H9 (cell line): ENCODE results near the gene CD93. TPM values are rescaled to one million over a fixed set of nuclear protein-coding genes. Genes with fewer than 3 reads are reported as not detected.

Experiments
- DNase-seq: peaks from one replicate; pipeline ENCODE4 v3.0.0-alpha.2; 2017
- H2AFZ ChIP-seq: one replicate; pipeline ENCODE4 v1.6.1; 2013; ENCODE audit warnings: mild to moderate bottlenecking, low read length, control low read depth, moderate library complexity
- H2AK5ac ChIP-seq: 2 replicates; pipeline ENCODE4 v1.6.1; 2013; ENCODE audit warnings: low read length, control low read depth, mixed read lengths; ENCODE audit not compliant: insufficient read length
- H2BK120ac ChIP-seq: one replicate; pipeline ENCODE4 v1.6.1; 2013; ENCODE audit warnings: low read depth, mild to moderate bottlenecking, low read length, control low read depth, inconsistent platforms; ENCODE audit not compliant: poor library complexity, severe bottlenecking
- H2BK12ac ChIP-seq: 2 replicates; pipeline ENCODE4 v1.6.1; 2013; ENCODE audit warnings: low read length, control low read depth, mixed read lengths, low read depth; ENCODE audit not compliant: insufficient read length
- H2BK15ac ChIP-seq: 2 replicates; pipeline ENCODE4 v1.6.1; 2013; ENCODE audit warnings: low read depth, low read length, control low read depth
- H2BK20ac ChIP-seq: one replicate; pipeline ENCODE4 v1.6.1; 2013; ENCODE audit warnings: low read depth, mild to moderate bottlenecking, low read length, control low read depth, inconsistent platforms; ENCODE audit not compliant: poor library complexity, severe bottlenecking
- H2BK5ac ChIP-seq: 2 replicates; pipeline ENCODE4 v1.6.1; 2013; ENCODE audit warnings: low read length, control low read depth, mixed read lengths; ENCODE audit not compliant: insufficient read length
- H3K14ac ChIP-seq: 2 replicates; pipeline ENCODE4 v1.6.1; 2013; ENCODE audit warnings: low read length, control low read depth; ENCODE audit not compliant: insufficient read depth
- H3K18ac ChIP-seq: 2 replicates; pipeline ENCODE4 v1.6.1; 2013; ENCODE audit warnings: low read depth, mild to moderate bottlenecking, mixed read lengths, low read length, control low read depth; ENCODE audit not compliant: insufficient read length
- H3K23ac ChIP-seq: 2 replicates; pipeline ENCODE4 v1.6.1; 2013; ENCODE audit warnings: low read length, control low read depth, mixed read lengths, low read depth; ENCODE audit not compliant: insufficient read length
- H3K23me2 ChIP-seq: 2 replicates; pipeline ENCODE4 v1.6.1; 2013; ENCODE audit warnings: low read depth, mild to moderate bottlenecking, mixed read lengths, low read length, control low read depth; ENCODE audit not compliant: insufficient read length, poor library complexity, severe bottlenecking
- H3K27ac ChIP-seq: 2 replicates; pipeline ENCODE4 v1.5.1; 2013; ENCODE audit warnings: low read length, control low read depth, mixed read lengths, low read depth; ENCODE audit not compliant: insufficient read length
- H3K27me3 ChIP-seq: 2 replicates; pipeline ENCODE4 v1.6.1; 2013; ENCODE audit warnings: low read length, control low read depth, inconsistent platforms; ENCODE audit not compliant: insufficient read depth
- H3K4ac ChIP-seq: 2 replicates; pipeline ENCODE4 v1.6.1; 2013; ENCODE audit warnings: low read depth, mild to moderate bottlenecking, control low read depth, inconsistent platforms, low read length, moderate library complexity
- H3K4me1 ChIP-seq: 2 replicates; pipeline ENCODE4 v1.6.1; 2013; ENCODE audit warnings: low read length, control low read depth, inconsistent platforms; ENCODE audit not compliant: insufficient read depth
- H3K4me2 ChIP-seq: 2 replicates; pipeline ENCODE4 v1.6.1; 2013; ENCODE audit warnings: low read length, control low read depth, mixed read lengths; ENCODE audit not compliant: insufficient read length, insufficient read depth
- H3K56ac ChIP-seq: 2 replicates; pipeline ENCODE4 v1.6.1; 2013; ENCODE audit warnings: low read depth, mild to moderate bottlenecking, mixed read lengths, low read length, control low read depth; ENCODE audit not compliant: insufficient read length
- H3K79me1 ChIP-seq: 2 replicates; pipeline ENCODE4 v1.6.1; 2013; ENCODE audit warnings: low read depth, mild to moderate bottlenecking, moderate library complexity, low read length, control low read depth, inconsistent platforms; ENCODE audit not compliant: insufficient read depth, poor library complexity, severe bottlenecking
- H3K79me2 ChIP-seq: 2 replicates; pipeline ENCODE4 v1.6.1; 2013; ENCODE audit warnings: low read length, control low read depth, inconsistent platforms; ENCODE audit not compliant: insufficient read depth
- H3K9ac ChIP-seq: 2 replicates; pipeline ENCODE4 v1.6.1; 2013; ENCODE audit warnings: low read length, control low read depth, mixed read lengths; ENCODE audit not compliant: insufficient read length; ENCODE audit errors: extremely low read depth
- H3K9me3 ChIP-seq: one replicate; pipeline ENCODE4 v1.6.1; 2013; ENCODE audit warnings: low read depth, low read length, inconsistent platforms; ENCODE audit not compliant: control insufficient read depth
- H3T11ph ChIP-seq: one replicate; pipeline ENCODE4 v1.6.1; 2013; ENCODE audit warnings: mild to moderate bottlenecking, low read length, control low read depth, inconsistent platforms
- H4K20me1 ChIP-seq: one replicate; pipeline ENCODE4 v1.6.1; 2013; ENCODE audit not compliant: control insufficient read depth, insufficient read length, insufficient read depth
- H4K5ac ChIP-seq: 2 replicates; pipeline ENCODE4 v1.6.1; 2013; ENCODE audit warnings: low read depth, mild to moderate bottlenecking, mixed read lengths, low read length, control low read depth; ENCODE audit not compliant: insufficient read length
- H4K8ac ChIP-seq: replicated peaks from 2 replicates; pipeline ENCODE4 v1.6.1; 2013; ENCODE audit warnings: low read length, control low read depth, mixed read lengths, low read depth; ENCODE audit not compliant: insufficient read length
- H4K91ac ChIP-seq: 2 replicates; pipeline ENCODE4 v1.6.1; 2013; ENCODE audit warnings: low read depth, mild to moderate bottlenecking, moderate library complexity, mixed read lengths, low read length, control low read depth; ENCODE audit not compliant: insufficient read length
- H3K27ac Mint-ChIP-seq, 3 experiments: 2 replicates in 2 of 3; 3 replicates in 1 of 3; pipeline ENCODE4 v1.8.0; 2020 to 2021; ENCODE audit warnings: mixed read lengths in 3 of 3, mild to moderate bottlenecking in 1 of 3, moderate library complexity in 1 of 3
- H3K27me3 Mint-ChIP-seq: 2 replicates; pipeline ENCODE4 v1.8.0; 2021; ENCODE audit warnings: low read depth, mild to moderate bottlenecking, moderate library complexity, mixed read lengths
- H3K36me3 Mint-ChIP-seq, 3 experiments: 2 replicates in 2 of 3; 3 replicates in 1 of 3; pipeline ENCODE4 v1.8.0; 2020 to 2021; ENCODE audit warnings: low read depth in 3 of 3, mixed read lengths in 3 of 3; ENCODE audit not compliant: insufficient read depth in 1 of 3
- H3K4me1 Mint-ChIP-seq, 2 experiments: 2 replicates each; pipeline ENCODE4 v1.8.0; 2020; ENCODE audit warnings: mixed read lengths in 2 of 2
- H3K4me3 Mint-ChIP-seq, 2 experiments: 2 replicates in 1 of 2; 3 replicates in 1 of 2; pipeline ENCODE4 v1.8.0; 2020 to 2021; ENCODE audit warnings: mild to moderate bottlenecking in 2 of 2, mixed read lengths in 2 of 2, moderate library complexity in 1 of 2
- H3K9me3 Mint-ChIP-seq, 2 experiments: 2 replicates in 1 of 2; 3 replicates in 1 of 2; pipeline ENCODE4 v1.8.0; 2020; ENCODE audit warnings: mild to moderate bottlenecking in 2 of 2, mixed read lengths in 2 of 2, moderate library complexity in 1 of 2
- WGBS: extraction: QIAGEN DNeasy Blood & Tissue Kit; methylation state at CpG from one replicate; pipeline ENCODE4 v1.1.7; 2013; ENCODE audit warnings: missing lambda C conversion rate, low lambda C conversion rate, mixed read lengths; ENCODE audit not compliant: insufficient read length; ENCODE audit errors: extremely low coverage; 5-methylcytosine and 5-hydroxymethylcytosine counted together
- total RNA-seq: library from RNA; stranded (reverse); gene quantifications from 2 replicates; pipeline ENCODE4 v1.2.1, GENCODE V29; 2021
- TF ChIP-seq, protein P1 (sequence below): fragments of 200-600 bp; sonication (generic); conservative IDR thresholded peaks from 3 replicates; pipeline ENCODE4 v1.8.0; 2021; ENCODE audit warnings: antibody characterized with exemption, mild to moderate bottlenecking

CD93 gene
- total RNA-seq, 1 experiment from 2014 or later = not detected

GRCh38 chr20:23103284-23104018 is 17.3 kb upstream of the CD93 start:
- H3K4me1 Mint-ChIP-seq = peaks cover 8 to 9% of the 10 kb centered on the region in 2 experiments; a peak in 3 of 4 replicates
- no peak overlapping the region for H3K4me3 Mint-ChIP-seq

More at GRCh38 chr20:23103284-23104018, 17.3 kb upstream of the CD93 start:
- Histone ChIP-seq H3K27ac (no peak overlapping the region), H2BK20ac (no peak overlapping the region), H3K14ac (no peak overlapping the region), H2BK15ac (no peak overlapping the region), H2BK5ac (no peak overlapping the region), H4K5ac (no peak overlapping the region), H3K9me3 (no peaks in the 10 kb centered on the region), H3K56ac (no peak overlapping the region), H3K4me1 (no peaks in the 10 kb centered on the region), H3K9ac (no peak overlapping the region), H3K4ac (no peak overlapping the region), H2AK5ac (no peak overlapping the region), H3K23ac (no peak overlapping the region), H4K91ac (no peak overlapping the region), H3K18ac (no peak overlapping the region), H3T11ph (no peak overlapping the region), H3K27me3 (no peaks in the 10 kb centered on the region), H3K79me1 (no peaks in the 10 kb centered on the region), H2BK12ac (no peak overlapping the region), H3K23me2 (no peaks in the 10 kb centered on the region), H3K4me2 (no peak overlapping the region), H2BK120ac (no peak overlapping the region), H4K20me1 (no peaks in the 10 kb centered on the region), H2AFZ (no peak overlapping the region), H3K79me2 (no peaks in the 10 kb centered on the region), H4K8ac (no peak overlapping the region)
- H3K27ac Mint-ChIP-seq = no peak overlapping the region; a peak in 2 of 7 replicates
- H3K27me3 Mint-ChIP-seq = no peaks in the 10 kb centered on the region; the same call in 1 of the 2 replicates
- no CpG with 5 or more reads among the region's 11 CpGs for WGBS
- DNase-seq = no peak
- H3K36me3 Mint-ChIP-seq = no peaks in the 10 kb centered on the region; a peak in 1 of 7 replicates
- no peaks in the 10 kb centered on the region for H3K9me3 Mint-ChIP-seq
- TF ChIP-seq, protein P1, sequence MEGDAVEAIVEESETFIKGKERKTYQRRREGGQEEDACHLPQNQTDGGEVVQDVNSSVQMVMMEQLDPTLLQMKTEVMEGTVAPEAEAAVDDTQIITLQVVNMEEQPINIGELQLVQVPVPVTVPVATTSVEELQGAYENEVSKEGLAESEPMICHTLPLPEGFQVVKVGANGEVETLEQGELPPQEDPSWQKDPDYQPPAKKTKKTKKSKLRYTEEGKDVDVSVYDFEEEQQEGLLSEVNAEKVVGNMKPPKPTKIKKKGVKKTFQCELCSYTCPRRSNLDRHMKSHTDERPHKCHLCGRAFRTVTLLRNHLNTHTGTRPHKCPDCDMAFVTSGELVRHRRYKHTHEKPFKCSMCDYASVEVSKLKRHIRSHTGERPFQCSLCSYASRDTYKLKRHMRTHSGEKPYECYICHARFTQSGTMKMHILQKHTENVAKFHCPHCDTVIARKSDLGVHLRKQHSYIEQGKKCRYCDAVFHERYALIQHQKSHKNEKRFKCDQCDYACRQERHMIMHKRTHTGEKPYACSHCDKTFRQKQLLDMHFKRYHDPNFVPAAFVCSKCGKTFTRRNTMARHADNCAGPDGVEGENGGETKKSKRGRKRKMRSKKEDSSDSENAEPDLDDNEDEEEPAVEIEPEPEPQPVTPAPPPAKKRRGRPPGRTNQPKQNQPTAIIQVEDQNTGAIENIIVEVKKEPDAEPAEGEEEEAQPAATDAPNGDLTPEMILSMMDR = no peak
